AG09309 (cell line): ENCODE results near the gene PRDM16.

Experiments
- DNase-seq: peaks from one replicate; pipeline ENCODE4 v3.0.0-alpha.2; 2010; ENCODE audit warnings: low read depth
- H3K4me3 ChIP-seq: 2 replicates; pipeline ENCODE4 v1.5.1; 2011; ENCODE audit warnings: mild to moderate bottlenecking, low read depth, low read length, moderate library complexity; ENCODE audit not compliant: control insufficient read depth
- TF ChIP-seq, protein P1 (sequence below): IDR thresholded peaks from 2 replicates; pipeline ENCODE4 v1.5.1; 2011; ENCODE audit warnings: mild to moderate bottlenecking, low read depth, low read length, inconsistent platforms; ENCODE audit not compliant: insufficient read depth, control insufficient read depth; ENCODE audit errors: missing control alignments

PRDM16 gene

DNA sequence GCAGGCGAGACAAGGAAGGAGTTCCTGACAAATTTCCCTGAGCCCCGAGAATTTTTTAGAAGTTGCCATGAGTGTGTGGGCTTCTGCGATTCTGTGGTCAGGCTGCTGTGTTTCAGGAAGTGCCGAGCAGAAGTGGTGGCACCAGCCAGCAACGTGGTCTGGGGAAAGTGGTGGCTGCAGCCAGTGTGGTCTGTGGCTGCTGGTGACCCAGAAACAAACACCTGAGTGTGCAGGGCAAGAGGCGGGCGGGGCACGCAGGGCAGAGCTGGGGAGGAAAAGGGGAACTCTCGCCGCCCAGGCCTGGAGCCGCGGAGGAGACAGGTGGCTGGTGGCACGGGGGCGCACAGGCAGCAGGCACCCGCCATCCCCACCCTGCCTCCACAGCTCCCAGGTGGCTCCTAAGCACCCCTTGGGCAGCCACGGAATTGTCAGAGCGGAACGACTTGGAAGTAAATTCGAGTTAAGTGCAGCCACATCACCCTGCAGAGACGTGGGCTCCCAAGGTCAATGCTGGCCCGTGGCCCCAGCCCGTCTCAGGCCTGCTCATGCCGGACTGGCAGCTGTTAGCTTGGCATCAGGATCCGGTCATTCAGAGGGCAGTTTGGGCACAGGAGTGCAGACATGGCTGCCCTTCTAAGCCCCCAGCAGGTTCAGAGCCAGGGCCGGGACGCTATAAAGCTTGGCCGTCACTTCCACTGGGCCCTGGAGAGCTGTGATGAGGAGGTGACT, 25.1 kb downstream of the PRDM16 start:
- TF ChIP-seq, protein P1, sequence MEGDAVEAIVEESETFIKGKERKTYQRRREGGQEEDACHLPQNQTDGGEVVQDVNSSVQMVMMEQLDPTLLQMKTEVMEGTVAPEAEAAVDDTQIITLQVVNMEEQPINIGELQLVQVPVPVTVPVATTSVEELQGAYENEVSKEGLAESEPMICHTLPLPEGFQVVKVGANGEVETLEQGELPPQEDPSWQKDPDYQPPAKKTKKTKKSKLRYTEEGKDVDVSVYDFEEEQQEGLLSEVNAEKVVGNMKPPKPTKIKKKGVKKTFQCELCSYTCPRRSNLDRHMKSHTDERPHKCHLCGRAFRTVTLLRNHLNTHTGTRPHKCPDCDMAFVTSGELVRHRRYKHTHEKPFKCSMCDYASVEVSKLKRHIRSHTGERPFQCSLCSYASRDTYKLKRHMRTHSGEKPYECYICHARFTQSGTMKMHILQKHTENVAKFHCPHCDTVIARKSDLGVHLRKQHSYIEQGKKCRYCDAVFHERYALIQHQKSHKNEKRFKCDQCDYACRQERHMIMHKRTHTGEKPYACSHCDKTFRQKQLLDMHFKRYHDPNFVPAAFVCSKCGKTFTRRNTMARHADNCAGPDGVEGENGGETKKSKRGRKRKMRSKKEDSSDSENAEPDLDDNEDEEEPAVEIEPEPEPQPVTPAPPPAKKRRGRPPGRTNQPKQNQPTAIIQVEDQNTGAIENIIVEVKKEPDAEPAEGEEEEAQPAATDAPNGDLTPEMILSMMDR = no peak
- H3K4me3 ChIP-seq = no peak overlapping the region
- no peak for DNase-seq

DNA sequence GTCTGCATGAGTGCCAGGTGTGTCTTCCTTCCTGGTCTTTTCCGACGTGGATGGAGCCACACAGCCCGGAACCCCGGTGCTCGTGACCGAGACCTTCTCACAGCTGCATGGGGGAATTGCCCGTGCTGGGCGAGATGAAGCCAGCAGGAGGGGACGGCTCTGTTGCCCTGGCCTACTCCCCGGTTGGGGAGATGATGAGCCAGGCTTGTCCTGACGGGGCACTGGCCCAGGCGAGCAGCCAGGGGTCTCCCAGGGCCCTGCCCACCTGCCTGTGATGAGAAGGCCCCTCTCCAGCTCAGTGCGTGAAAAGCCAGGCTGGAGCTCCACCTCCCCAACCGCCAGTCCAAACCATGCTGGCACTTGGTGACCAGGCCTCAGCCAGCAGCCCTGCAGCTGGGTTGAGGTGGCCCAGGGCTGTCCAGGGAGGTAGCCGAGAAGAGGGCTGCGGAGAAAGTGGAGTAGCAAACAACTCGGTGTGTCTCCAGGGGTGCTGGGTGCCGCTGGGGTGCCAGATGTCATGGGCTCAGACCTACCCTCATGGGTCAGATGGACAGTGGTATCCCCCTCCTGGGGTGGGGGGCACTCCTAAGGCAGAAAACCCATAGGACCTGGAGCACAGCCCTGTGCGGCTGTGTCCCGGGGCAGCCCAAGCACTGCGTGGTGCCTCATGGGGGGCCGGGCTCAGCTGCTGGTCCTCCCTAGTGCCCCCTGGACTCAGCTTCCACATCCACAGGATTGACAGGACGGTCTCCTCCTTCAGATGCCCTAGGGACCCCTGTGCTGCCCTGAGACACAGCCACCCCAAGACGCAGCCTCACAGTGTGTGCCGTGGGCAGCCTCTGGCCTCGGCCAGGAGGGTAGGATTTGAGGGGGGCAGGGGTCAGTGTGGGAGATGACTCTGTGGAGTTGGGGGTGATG, 26.1 kb downstream of the PRDM16 start:
- DNase-seq = no peak
- TF ChIP-seq, protein P1 = no peak
- no peak overlapping the region for H3K4me3 ChIP-seq

DNA sequence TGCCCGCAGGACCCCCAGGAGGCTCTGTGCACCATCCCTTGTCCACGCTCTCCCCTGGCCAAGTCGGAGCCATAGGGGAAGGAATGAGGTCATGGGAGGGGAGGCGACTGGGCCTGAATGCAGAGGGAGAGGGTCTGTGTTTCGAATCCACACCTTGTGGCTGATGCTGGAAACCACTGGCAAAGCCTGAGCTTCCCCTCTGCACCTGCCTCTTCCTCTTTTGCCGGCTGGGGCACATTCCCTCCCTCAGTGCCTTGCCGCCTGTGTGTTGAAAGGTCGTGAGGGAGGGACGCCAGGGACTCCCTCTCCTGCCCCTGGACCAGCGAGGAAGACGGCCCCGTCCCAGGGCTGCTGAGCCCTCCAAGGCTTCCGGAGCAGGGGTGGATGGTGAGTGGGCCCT, 27.3 kb downstream of the PRDM16 start:
- no peak for DNase-seq
- H3K4me3 ChIP-seq = no peak overlapping the region
- TF ChIP-seq, protein P1 = no peak

GRCh38 chr1:3097231-3097630, 28.2 kb downstream of the PRDM16 start:
- TF ChIP-seq, protein P1 = no peak
- no peak overlapping the region for H3K4me3 ChIP-seq
- DNase-seq = no peak

- no peak for DNase-seq
- no peak overlapping the region for H3K4me3 ChIP-seq
- TF ChIP-seq, protein P1 = no peak
These were observed 28.9 kb downstream of the PRDM16 start for GRCh38 chr1:3097861-3098260.

- TF ChIP-seq, protein P1 = no peak
- no peak overlapping the region for H3K4me3 ChIP-seq
- no peak for DNase-seq
These were observed 30.9 kb downstream of the PRDM16 start for GRCh38 chr1:3099861-3100260.
